PC-9 (cell line): ENCODE results near the gene STX8. TPM values are rescaled to one million over a fixed set of nuclear protein-coding genes. Genes with fewer than 3 reads are reported as not detected.
"Not testable (repeated sequence)": the region's sequence is repeated elsewhere in the genome, so short reads cannot be mapped to it uniquely, and the experiment has no call there.

ENCODE experiments used
- BruUV-seq: library from RNA; stranded (reverse); fragments of 400-500 nt; replicated peaks from 2 replicates; lab custom pipeline; 2021; lab: Mats Ljungman, UMichigan
- CTCF ChIA-PET: fragments of 300-600 bp; sonication (Branson Sonifier 250); formaldehyde crosslinking; loops from one replicate; lab custom pipeline; 2022; ENCODE audit warnings: antibody characterized with exemption; lab: Charles Lee
- POLR2A ChIA-PET: fragments of 300-600 bp; sonication (Branson Sonifier 250); formaldehyde crosslinking; loops from one replicate; lab custom pipeline; 2022; ENCODE audit warnings: antibody characterized with exemption; ENCODE audit not compliant: unreplicated experiment; lab: Charles Lee
- DNase-seq, 2 experiments: peaks; one replicate each; pipeline versions ENCODE4 v3.0.0 to v3.0.0-alpha.2; 2015 to 2022; ENCODE audit warnings: mixed read lengths in 1 of 2
- H2AFZ ChIP-seq: fragments of 200-600 bp; sonication (generic); 2 replicates; pipeline ENCODE4 v1.8.1; 2017; ENCODE audit warnings: antibody characterized with exemption
- H3F3A ChIP-seq: fragments of 200-600 bp; sonication (generic); 2 replicates; pipeline ENCODE4 v1.8.1; 2017; ENCODE audit warnings: antibody characterized with exemption, mild to moderate bottlenecking, low read depth; ENCODE audit not compliant: insufficient read depth
- H3K27ac ChIP-seq: fragments of 200-600 bp; sonication (generic); 2 replicates; pipeline ENCODE4 v1.6.1; 2016; ENCODE audit warnings: mixed run types
- H3K27me3 ChIP-seq: fragments of 200-600 bp; sonication (generic); 2 replicates; pipeline ENCODE4 v1.6.1; 2016; ENCODE audit warnings: low read depth, mixed run types; ENCODE audit not compliant: insufficient read depth
- H3K36me3 ChIP-seq: fragments of 200-600 bp; sonication (generic); 2 replicates; pipeline ENCODE4 v1.6.1; 2016; ENCODE audit warnings: low read depth, mixed run types
- H3K4me1 ChIP-seq: fragments of 200-600 bp; sonication (generic); replicated peaks from 2 replicates; pipeline ENCODE4 v1.6.1; 2016; ENCODE audit warnings: mixed run types; ENCODE audit not compliant: insufficient read depth
- H3K4me2 ChIP-seq: fragments of 200-600 bp; sonication (generic); 2 replicates; pipeline ENCODE4 v1.6.1; 2017; ENCODE audit warnings: mixed run types
- H3K4me3 ChIP-seq: fragments of 200-600 bp; sonication (generic); 2 replicates; pipeline ENCODE4 v1.6.1; 2016; ENCODE audit warnings: mixed run types
- H3K79me2 ChIP-seq: fragments of 200-600 bp; sonication (generic); 2 replicates; pipeline ENCODE4 v1.6.1; 2017; ENCODE audit warnings: low read depth, mixed run types
- H3K9me2 ChIP-seq: fragments of 200-600 bp; sonication (generic); 2 replicates; pipeline ENCODE4 v1.8.1; 2017; ENCODE audit warnings: mild to moderate bottlenecking; ENCODE audit not compliant: insufficient read depth
- H3K9me3 ChIP-seq: fragments of 200-600 bp; sonication (generic); 2 replicates; pipeline ENCODE4 v1.8.1; 2016; ENCODE audit warnings: low read depth; ENCODE audit not compliant: insufficient read depth
- H4K20me1 ChIP-seq: fragments of 200-600 bp; sonication (generic); 2 replicates; pipeline ENCODE4 v1.8.1; 2017; ENCODE audit not compliant: insufficient read depth
- EZH2 ChIP-seq: fragments of 200-600 bp; sonication (generic); IDR thresholded peaks from 2 replicates; pipeline ENCODE4 v1.8.0; 2017; ENCODE audit warnings: antibody characterized with exemption, low read depth
- intact Hi-C: fragments of 100-400 bp; cut with micrococcal nuclease; formaldehyde crosslinking; loops from one replicate; pipeline ENCODE4 v1.10.0; 2022; ENCODE audit not compliant: unreplicated experiment
- total RNA-seq: library from RNA; stranded (reverse); gene quantifications from 2 replicates; pipeline ENCODE4 v1.2.3, GENCODE V29; 2021
- TF ChIP-seq, protein P1 (sequence below): fragments of 200-600 bp; sonication (generic); conservative IDR thresholded peaks from 2 replicates; pipeline ENCODE4 v1.6.1; 2017; ENCODE audit warnings: mixed run types, antibody characterized with exemption, mild to moderate bottlenecking, moderate library complexity

STX8 gene
- total RNA-seq, 1 experiment from 2014 or later, result 60.6 TPM

DNA sequence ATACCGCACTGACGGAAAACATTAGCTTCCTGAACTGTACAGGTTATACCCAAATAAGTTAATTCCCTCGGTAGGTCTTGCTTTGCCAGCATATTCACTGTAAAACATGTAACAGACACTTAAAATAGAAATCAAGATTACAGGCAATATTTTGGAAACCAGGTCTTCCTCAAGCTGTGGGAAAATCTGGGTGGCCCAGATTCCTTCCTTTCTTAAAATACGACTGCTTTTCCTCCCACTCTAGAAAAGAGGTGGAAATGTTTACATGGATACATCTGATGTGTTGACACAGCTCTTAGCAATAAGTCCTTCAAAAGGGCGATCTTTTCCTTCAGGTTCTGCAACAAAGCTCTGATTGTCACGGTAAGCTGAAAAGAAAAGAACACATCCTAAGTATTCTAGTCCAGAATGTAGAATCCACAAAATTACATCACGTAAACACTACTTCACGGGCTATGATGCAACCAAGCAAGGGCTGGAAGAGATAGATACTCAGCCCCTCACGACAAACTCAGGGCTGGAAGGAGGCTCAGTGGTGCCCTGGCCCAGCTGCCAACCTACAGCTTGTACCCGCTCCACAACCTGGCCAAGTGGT, 18.4 kb downstream of the STX8 start:
- BruUV-seq, result no TSS peak
- Histone ChIP-seq H2AFZ (no peak overlapping the region), H3K9me3 (no peaks in the 10 kb centered on the region), H3K4me2 (no peak overlapping the region), H3K79me2 (no peaks in the 10 kb centered on the region), H3K4me1 (no peaks in the 10 kb centered on the region), H4K20me1 (no peaks in the 10 kb centered on the region), H3K36me3 (no peaks in the 10 kb centered on the region), H3K27ac (no peak overlapping the region), H3K4me3 (no peak overlapping the region), H3F3A (no peaks in the 10 kb centered on the region), H3K27me3 (no peaks in the 10 kb centered on the region), H3K9me2 (no peaks in the 10 kb centered on the region)
- TF ChIP-seq EZH2, result no peak
- TF ChIP-seq, protein P1, sequence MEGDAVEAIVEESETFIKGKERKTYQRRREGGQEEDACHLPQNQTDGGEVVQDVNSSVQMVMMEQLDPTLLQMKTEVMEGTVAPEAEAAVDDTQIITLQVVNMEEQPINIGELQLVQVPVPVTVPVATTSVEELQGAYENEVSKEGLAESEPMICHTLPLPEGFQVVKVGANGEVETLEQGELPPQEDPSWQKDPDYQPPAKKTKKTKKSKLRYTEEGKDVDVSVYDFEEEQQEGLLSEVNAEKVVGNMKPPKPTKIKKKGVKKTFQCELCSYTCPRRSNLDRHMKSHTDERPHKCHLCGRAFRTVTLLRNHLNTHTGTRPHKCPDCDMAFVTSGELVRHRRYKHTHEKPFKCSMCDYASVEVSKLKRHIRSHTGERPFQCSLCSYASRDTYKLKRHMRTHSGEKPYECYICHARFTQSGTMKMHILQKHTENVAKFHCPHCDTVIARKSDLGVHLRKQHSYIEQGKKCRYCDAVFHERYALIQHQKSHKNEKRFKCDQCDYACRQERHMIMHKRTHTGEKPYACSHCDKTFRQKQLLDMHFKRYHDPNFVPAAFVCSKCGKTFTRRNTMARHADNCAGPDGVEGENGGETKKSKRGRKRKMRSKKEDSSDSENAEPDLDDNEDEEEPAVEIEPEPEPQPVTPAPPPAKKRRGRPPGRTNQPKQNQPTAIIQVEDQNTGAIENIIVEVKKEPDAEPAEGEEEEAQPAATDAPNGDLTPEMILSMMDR, result no peak
- ChIA-PET CTCF (no interaction called here), POLR2A (no interaction called here)
- no peak for DNase-seq
- intact Hi-C loops, result no loop called here

DNA sequence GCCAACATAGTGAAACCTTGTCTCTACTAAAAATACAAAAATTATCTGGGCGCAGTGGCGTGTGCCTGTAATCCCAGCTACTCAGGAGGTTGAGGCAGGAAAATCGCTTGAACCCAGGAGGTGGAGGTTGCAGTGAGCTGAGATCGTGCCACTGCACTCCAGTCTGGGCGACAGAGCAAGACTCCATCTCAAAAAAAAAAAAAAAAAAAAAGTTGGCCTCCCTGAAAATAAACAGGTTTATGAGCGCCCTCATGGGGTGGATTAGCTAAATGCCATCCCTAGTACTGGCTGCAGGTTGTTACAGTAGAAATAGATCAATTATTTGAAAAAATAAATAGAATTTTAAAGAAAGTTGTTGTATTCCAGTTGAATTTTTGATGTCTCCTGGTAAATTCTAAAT, 20.9 kb downstream of the STX8 start:
- intact Hi-C loops, H3K4me3 ChIP-seq, H3K27ac ChIP-seq, H3K4me1 ChIP-seq, POLR2A ChIA-PET, H3K27me3 ChIP-seq, H3K9me3 ChIP-seq, H3K4me2 ChIP-seq, BruUV-seq, H3K36me3 ChIP-seq, H3K79me2 ChIP-seq, H3K9me2 ChIP-seq, H2AFZ ChIP-seq, H4K20me1 ChIP-seq, H3F3A ChIP-seq: not testable (repeated sequence)
- DNase-seq, result peak in 1 of 2 experiments; percentile 55
- CTCF ChIA-PET, result interaction anchor here (0.6 to 1.0 kb wide), 5 partner anchors 32 to 770 kb away, joined by 4 to 9 read pairs (median 6); no protein-coding TSS in a partner anchor
- TF ChIP-seq, protein P1, result peak; percentile 60

DNA sequence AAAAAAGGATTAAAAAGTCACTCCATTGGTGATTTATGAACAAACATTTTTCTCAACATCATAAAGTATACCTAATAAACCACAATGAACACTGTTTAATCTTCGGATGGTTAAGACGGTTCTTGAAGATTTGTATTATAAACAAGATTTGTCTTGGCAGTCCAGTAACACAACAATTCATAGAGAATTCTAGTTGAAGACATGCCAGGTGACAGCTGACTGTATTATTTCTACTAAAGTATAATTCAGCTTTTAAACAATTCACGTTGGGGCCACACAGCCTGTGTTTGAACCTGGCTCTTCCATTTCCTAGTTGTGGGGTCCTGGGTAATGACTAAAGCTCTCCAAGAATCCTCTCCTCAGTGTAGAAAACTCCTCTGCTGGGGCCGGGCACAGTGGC, 22.0 kb downstream of the STX8 start:
- Histone ChIP-seq H3K9me2 (no peaks in the 10 kb centered on the region), H3F3A (no peaks in the 10 kb centered on the region), H3K27ac (no peak overlapping the region), H4K20me1 (no peaks in the 10 kb centered on the region), H2AFZ (no peak overlapping the region), H3K4me2 (no peak overlapping the region), H3K27me3 (no peaks in the 10 kb centered on the region), H3K4me3 (no peak overlapping the region), H3K4me1 (no peaks in the 10 kb centered on the region), H3K9me3 (no peaks in the 10 kb centered on the region), H3K36me3 (no peaks in the 10 kb centered on the region), H3K79me2 (no peaks in the 10 kb centered on the region)
- intact Hi-C loops, result no loop called here
- TF ChIP-seq EZH2, result no peak
- TF ChIP-seq, protein P1, result no peak
- BruUV-seq, result no TSS peak
- ChIA-PET CTCF (no interaction called here), POLR2A (no interaction called here)
- DNase-seq, result no peak
